HL-60 (cell line): Measurements from ENCODE around the gene SPATA32.

Experiments used
- CTCF ChIP-seq: IDR thresholded peaks from one replicate; pipeline ENCODE4 v1.5.1; 2011; ENCODE audit warnings: low read length, control low read depth, inconsistent platforms; ENCODE audit not compliant: insufficient read depth
- POLR2AphosphoS5 ChIP-seq: IDR thresholded peaks from 2 replicates; pipeline ENCODE4 v1.6.1; 2012; ENCODE audit warnings: low read depth
- REST ChIP-seq: IDR thresholded peaks from 2 replicates; pipeline ENCODE4 v1.6.1; 2012; ENCODE audit warnings: low read depth; ENCODE audit not compliant: insufficient replicate concordance
- SPI1 ChIP-seq: IDR thresholded peaks from 2 replicates; pipeline ENCODE4 v1.6.1; 2012; ENCODE audit warnings: low read depth, mild to moderate bottlenecking, borderline replicate concordance

- TF ChIP-seq CTCF (no peak), REST (no peak), POLR2AphosphoS5 (no peak), SPI1 (no peak)
Measured at GRCh38 chr17:45306623-45307022, 44.7 kb upstream of the SPATA32 start.
